GM12892 (cell line): ENCODE data around the gene C12orf57.

Experiments
- POLR2A ChIP-seq: IDR thresholded peaks from 2 replicates; pipeline ENCODE4 v1.6.1; 2011; ENCODE audit warnings: low read depth, low read length, control low read depth
- POLR2AphosphoS5 ChIP-seq: IDR thresholded peaks from 2 replicates; pipeline ENCODE4 v1.6.1; 2011; ENCODE audit warnings: low read depth, low read length, control low read depth
- TAF1 ChIP-seq: IDR thresholded peaks from 2 replicates; pipeline ENCODE4 v1.6.1; 2011; ENCODE audit warnings: low read depth, mild to moderate bottlenecking, control low read depth, low read length, borderline replicate concordance

DNA sequence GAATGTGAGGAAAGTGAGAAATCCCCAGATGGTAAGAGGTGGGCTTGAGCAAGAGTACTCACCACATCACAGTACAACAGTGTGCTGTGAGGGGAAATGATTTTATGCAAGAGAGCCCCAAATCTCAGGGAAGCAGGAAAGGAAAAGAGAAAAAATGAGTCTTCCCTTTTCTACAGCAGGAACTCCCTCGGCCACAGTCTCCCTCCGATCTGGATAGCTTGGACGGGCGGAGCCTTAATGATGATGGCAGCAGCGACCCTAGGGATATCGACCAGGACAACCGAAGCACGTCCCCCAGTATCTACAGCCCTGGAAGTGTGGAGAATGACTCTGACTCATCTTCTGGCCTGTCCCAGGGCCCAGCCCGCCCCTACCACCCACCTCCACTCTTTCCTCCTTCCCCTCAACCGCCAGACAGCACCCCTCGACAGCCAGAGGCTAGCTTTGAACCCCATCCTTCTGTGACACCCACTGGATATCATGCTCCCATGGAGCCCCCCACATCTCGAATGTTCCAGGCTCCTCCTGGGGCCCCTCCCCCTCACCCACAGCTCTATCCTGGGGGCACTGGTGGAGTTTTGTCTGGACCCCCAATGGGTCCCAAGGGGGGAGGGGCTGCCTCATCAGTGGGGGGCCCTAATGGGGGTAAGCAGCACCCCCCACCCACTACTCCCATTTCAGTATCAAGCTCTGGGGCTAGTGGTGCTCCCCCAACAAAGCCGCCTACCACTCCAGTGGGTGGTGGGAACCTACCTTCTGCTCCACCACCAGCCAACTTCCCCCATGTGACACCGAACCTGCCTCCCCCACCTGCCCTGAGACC lies 8.2 kb upstream of the C12orf57 start:
- TF ChIP-seq POLR2AphosphoS5 (peak; percentile 66; the same call in 1 of the 2 replicates), POLR2A (no peak), TAF1 (no peak)
